ENCODE measurements around the gene SYNE1.
"Not testable (repeated sequence)": the region's sequence is repeated elsewhere in the genome, so short reads cannot be mapped to it uniquely, and the experiment has no call there.

DNA sequence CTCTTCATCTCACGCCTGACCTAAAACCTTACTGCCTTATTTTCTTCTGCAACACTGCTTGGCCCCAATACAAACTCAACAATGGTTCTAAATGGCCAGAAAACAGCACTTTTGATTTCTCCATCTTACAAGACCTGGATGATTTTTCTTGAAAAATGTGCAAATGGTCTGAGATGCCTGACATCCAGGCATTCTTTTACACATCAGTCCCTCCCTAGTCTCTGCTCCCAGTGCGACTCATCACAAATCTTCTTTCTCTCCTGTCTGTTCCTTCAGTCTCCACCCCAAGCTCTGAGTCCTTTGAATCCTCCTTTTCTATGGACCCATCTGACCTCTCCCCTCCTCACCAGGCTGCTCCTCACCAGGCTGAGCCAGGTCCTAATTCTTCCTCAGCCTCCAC is 145.7 kb downstream of the SYNE1 start:
- TF ChIP-seq, protein P1, sequence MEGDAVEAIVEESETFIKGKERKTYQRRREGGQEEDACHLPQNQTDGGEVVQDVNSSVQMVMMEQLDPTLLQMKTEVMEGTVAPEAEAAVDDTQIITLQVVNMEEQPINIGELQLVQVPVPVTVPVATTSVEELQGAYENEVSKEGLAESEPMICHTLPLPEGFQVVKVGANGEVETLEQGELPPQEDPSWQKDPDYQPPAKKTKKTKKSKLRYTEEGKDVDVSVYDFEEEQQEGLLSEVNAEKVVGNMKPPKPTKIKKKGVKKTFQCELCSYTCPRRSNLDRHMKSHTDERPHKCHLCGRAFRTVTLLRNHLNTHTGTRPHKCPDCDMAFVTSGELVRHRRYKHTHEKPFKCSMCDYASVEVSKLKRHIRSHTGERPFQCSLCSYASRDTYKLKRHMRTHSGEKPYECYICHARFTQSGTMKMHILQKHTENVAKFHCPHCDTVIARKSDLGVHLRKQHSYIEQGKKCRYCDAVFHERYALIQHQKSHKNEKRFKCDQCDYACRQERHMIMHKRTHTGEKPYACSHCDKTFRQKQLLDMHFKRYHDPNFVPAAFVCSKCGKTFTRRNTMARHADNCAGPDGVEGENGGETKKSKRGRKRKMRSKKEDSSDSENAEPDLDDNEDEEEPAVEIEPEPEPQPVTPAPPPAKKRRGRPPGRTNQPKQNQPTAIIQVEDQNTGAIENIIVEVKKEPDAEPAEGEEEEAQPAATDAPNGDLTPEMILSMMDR (IDR thresholded peaks at IDR 0.05; ENCODE audit: insufficient read depth, low read length): not testable (repeated sequence)
- TF ChIP-seq, protein P2, sequence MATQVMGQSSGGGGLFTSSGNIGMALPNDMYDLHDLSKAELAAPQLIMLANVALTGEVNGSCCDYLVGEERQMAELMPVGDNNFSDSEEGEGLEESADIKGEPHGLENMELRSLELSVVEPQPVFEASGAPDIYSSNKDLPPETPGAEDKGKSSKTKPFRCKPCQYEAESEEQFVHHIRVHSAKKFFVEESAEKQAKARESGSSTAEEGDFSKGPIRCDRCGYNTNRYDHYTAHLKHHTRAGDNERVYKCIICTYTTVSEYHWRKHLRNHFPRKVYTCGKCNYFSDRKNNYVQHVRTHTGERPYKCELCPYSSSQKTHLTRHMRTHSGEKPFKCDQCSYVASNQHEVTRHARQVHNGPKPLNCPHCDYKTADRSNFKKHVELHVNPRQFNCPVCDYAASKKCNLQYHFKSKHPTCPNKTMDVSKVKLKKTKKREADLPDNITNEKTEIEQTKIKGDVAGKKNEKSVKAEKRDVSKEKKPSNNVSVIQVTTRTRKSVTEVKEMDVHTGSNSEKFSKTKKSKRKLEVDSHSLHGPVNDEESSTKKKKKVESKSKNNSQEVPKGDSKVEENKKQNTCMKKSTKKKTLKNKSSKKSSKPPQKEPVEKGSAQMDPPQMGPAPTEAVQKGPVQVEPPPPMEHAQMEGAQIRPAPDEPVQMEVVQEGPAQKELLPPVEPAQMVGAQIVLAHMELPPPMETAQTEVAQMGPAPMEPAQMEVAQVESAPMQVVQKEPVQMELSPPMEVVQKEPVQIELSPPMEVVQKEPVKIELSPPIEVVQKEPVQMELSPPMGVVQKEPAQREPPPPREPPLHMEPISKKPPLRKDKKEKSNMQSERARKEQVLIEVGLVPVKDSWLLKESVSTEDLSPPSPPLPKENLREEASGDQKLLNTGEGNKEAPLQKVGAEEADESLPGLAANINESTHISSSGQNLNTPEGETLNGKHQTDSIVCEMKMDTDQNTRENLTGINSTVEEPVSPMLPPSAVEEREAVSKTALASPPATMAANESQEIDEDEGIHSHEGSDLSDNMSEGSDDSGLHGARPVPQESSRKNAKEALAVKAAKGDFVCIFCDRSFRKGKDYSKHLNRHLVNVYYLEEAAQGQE (IDR thresholded peaks at IDR 0.05; ENCODE audit: insufficient replicate concordance, low read depth): not testable (repeated sequence)
- TF ChIP-seq GABPA (IDR thresholded peaks at IDR 0.05; ENCODE audit: low read depth): not testable (repeated sequence)

All from HL-60 (cell line).